HG02571 (cell line): ENCODE data around the gene ANKH.
"Not testable (repeated sequence)": the region's sequence is repeated elsewhere in the genome, so short reads cannot be mapped to it uniquely, and the experiment has no call there.

Experiments
- ATAC-seq: cut with Tn5 transposase; IDR thresholded peaks from one replicate; pipeline ENCODE4 v1.9.1; 2021; ENCODE audit warnings: mild to moderate bottlenecking, moderate library complexity; ENCODE audit not compliant: unreplicated experiment

ANKH gene

GRCh38 chr5:14859150-14859549 lies 12.4 kb downstream of the ANKH start:
- ATAC-seq: no peak

- ATAC-seq: no peak
Measured at GRCh38 chr5:14855366-14855765, 16.2 kb downstream of the ANKH start.

- ATAC-seq: no peak
Measured at GRCh38 chr5:14854799-14855198, 16.8 kb downstream of the ANKH start.

GRCh38 chr5:14853685-14854084 lies 17.9 kb downstream of the ANKH start:
- no peak for ATAC-seq

- no peak for ATAC-seq
Measured at GRCh38 chr5:14852779-14853178, 18.8 kb downstream of the ANKH start.

- no peak for ATAC-seq
Measured at GRCh38 chr5:14851999-14852526, 19.5 kb downstream of the ANKH start.

- no peak for ATAC-seq
Measured at GRCh38 chr5:14851597-14851996, 20.0 kb downstream of the ANKH start.

- ATAC-seq: no peak
Measured at GRCh38 chr5:14851050-14851419, 20.5 kb downstream of the ANKH start.

GRCh38 chr5:14850419-14851049 lies 21.0 kb downstream of the ANKH start:
- ATAC-seq: no peak

GRCh38 chr5:14849516-14850294 lies 21.9 kb downstream of the ANKH start:
- ATAC-seq: no peak

GRCh38 chr5:14848942-14849341 lies 22.6 kb downstream of the ANKH start:
- ATAC-seq: not testable (repeated sequence)

- ATAC-seq: no peak
Measured at GRCh38 chr5:14848385-14848784, 23.2 kb downstream of the ANKH start.

GRCh38 chr5:14847471-14847870 lies 24.1 kb downstream of the ANKH start:
- ATAC-seq: no peak

GRCh38 chr5:14842117-14842516 lies 29.5 kb downstream of the ANKH start:
- ATAC-seq: no peak

GRCh38 chr5:14840624-14841023 lies 31.0 kb downstream of the ANKH start:
- no peak for ATAC-seq

GRCh38 chr5:14838396-14839319 lies 32.9 kb downstream of the ANKH start:
- ATAC-seq: no peak

- not testable (repeated sequence) for ATAC-seq
Measured at GRCh38 chr5:14837423-14838122, 34.0 kb downstream of the ANKH start.

- no peak for ATAC-seq
Measured at GRCh38 chr5:14834584-14835550, 36.7 kb downstream of the ANKH start.

GRCh38 chr5:14834062-14834461 lies 37.5 kb downstream of the ANKH start:
- no peak for ATAC-seq

GRCh38 chr5:14831006-14831338 lies 40.6 kb downstream of the ANKH start:
- ATAC-seq: no peak
